ENCODE data around the gene DSC1. TPM values are rescaled to one million over a fixed set of nuclear protein-coding genes. Genes with fewer than 3 reads are reported as not detected.

Gene DSC1
- total RNA-seq, 3 donors from 2014 or later: 0.07 TPM; not detected in 2

GRCh38 chr18:31155498-31155897 is 7.2 kb downstream of the DSC1 start:
- no peak overlapping the region for H3K4me3 ChIP-seq
- intact Hi-C loops (cut with DNase I, micrococcal nuclease): no loop called here
- H3K9me3 ChIP-seq: no peaks in the 10 kb centered on the region
- H3K4me1 ChIP-seq (ENCODE audit: low read depth): no peaks in the 10 kb centered on the region
- ATAC-seq (no peak), DNase-seq (no peak)
- no peak for TF ChIP-seq CTCF (IDR thresholded peaks at IDR 0.05)
- no peaks in the 10 kb centered on the region for H3K36me3 ChIP-seq (ENCODE audit: low read depth)

- H3K4me1 ChIP-seq (ENCODE audit: low read depth): no peaks in the 10 kb centered on the region
- no peaks in the 10 kb centered on the region for H3K36me3 ChIP-seq (ENCODE audit: low read depth)
- intact Hi-C loops (cut with DNase I, micrococcal nuclease): no loop called here
- H3K9me3 ChIP-seq: no peaks in the 10 kb centered on the region
- H3K4me3 ChIP-seq: no peak overlapping the region
- DNase-seq: no peak
- no peak for ATAC-seq
- TF ChIP-seq CTCF (IDR thresholded peaks at IDR 0.05): no peak
Measured at GRCh38 chr18:31154181-31154580, 8.5 kb downstream of the DSC1 start.

- TF ChIP-seq CTCF (IDR thresholded peaks at IDR 0.05): no peak
- ATAC-seq (no peak), DNase-seq (no peak)
- Histone ChIP-seq H3K4me1 (ENCODE audit: low read depth) (no peaks in the 10 kb centered on the region), H3K36me3 (ENCODE audit: low read depth) (no peaks in the 10 kb centered on the region), H3K4me3 (no peak overlapping the region), H3K9me3 (no peaks in the 10 kb centered on the region)
- intact Hi-C loops (cut with DNase I, micrococcal nuclease): no loop called here
Measured at GRCh38 chr18:31149351-31149750, 13.3 kb downstream of the DSC1 start.

GRCh38 chr18:31148600-31148999 is 14.1 kb downstream of the DSC1 start:
- Histone ChIP-seq H3K4me1 (ENCODE audit: low read depth) (no peaks in the 10 kb centered on the region), H3K36me3 (ENCODE audit: low read depth) (no peaks in the 10 kb centered on the region), H3K4me3 (no peak overlapping the region), H3K9me3 (no peaks in the 10 kb centered on the region)
- ATAC-seq (no peak), DNase-seq (no peak)
- no peak for TF ChIP-seq CTCF (IDR thresholded peaks at IDR 0.05)
- intact Hi-C loops (cut with DNase I, micrococcal nuclease): no loop called here

- no peaks in the 10 kb centered on the region for H3K36me3 ChIP-seq (ENCODE audit: low read depth)
- intact Hi-C loops (cut with DNase I, micrococcal nuclease): no loop called here
- TF ChIP-seq CTCF (IDR thresholded peaks at IDR 0.05): no peak
- ATAC-seq: no peak
- DNase-seq: no peak
- no peaks in the 10 kb centered on the region for H3K4me1 ChIP-seq (ENCODE audit: low read depth)
- H3K9me3 ChIP-seq: no peaks in the 10 kb centered on the region
- H3K4me3 ChIP-seq: no peak overlapping the region
Measured at GRCh38 chr18:31146809-31147208, 15.8 kb downstream of the DSC1 start.

- TF ChIP-seq CTCF (IDR thresholded peaks at IDR 0.05): no peak
- no peaks in the 10 kb centered on the region for H3K9me3 ChIP-seq
- DNase-seq: no peak
- ATAC-seq: no peak
- intact Hi-C loops (cut with DNase I, micrococcal nuclease): no loop called here
- H3K4me1 ChIP-seq (ENCODE audit: low read depth): no peaks in the 10 kb centered on the region
- no peak overlapping the region for H3K4me3 ChIP-seq
- no peaks in the 10 kb centered on the region for H3K36me3 ChIP-seq (ENCODE audit: low read depth)
Measured at GRCh38 chr18:31143025-31143424, 19.6 kb downstream of the DSC1 start.
